ENCODE results near the gene APPL1.

GRCh38 chr3:57227930-57228751, 612 bp downstream of the APPL1 start:
- TF ChIP-seq EZH2 (IDR thresholded peaks at IDR 0.05; ENCODE audit: borderline replicate concordance, low read length) = no peak
- no peak for TF ChIP-seq CTCF (conservative IDR thresholded peaks at IDR 0.05 in 1 of 2, IDR thresholded peaks at IDR 0.05 in 1 of 2; ENCODE audit: extremely low read depth in 1 of 2, insufficient read depth in 1 of 2, low read depth in 1 of 2, low read length in 2 of 2)

All from mammary epithelial cell (primary cell).